Neural progenitor cell (in vitro differentiated cells): ENCODE measurements around the gene TEK. TPM values are rescaled to one million over a fixed set of nuclear protein-coding genes. Genes with fewer than 3 reads are reported as not detected.
A peak's percentile ranks its signal among the peaks of the same experiment; 100 is the strongest.

Experiments
- DNase-seq: peaks from one replicate; pipeline ENCODE4 v3.0.0-alpha.2; 2016; ENCODE audit warnings: low spot score
- H2AFZ ChIP-seq: fragments of 200-600 bp; sonication (generic); replicated peaks from 2 replicates; pipeline ENCODE4 v1.6.1; 2016; ENCODE audit warnings: antibody characterized with exemption
- H3F3A ChIP-seq: fragments of 200-600 bp; sonication (generic); 2 replicates; pipeline ENCODE4 v1.6.1; 2016; ENCODE audit warnings: antibody characterized with exemption, low read depth
- H3K27ac ChIP-seq: fragments of 200-600 bp; sonication (generic); 2 replicates; pipeline ENCODE4 v1.5.1; 2016; ENCODE audit warnings: mild to moderate bottlenecking
- H3K27me3 ChIP-seq: fragments of 200-600 bp; sonication (generic); 2 replicates; pipeline ENCODE4 v1.6.1; 2016; ENCODE audit warnings: mild to moderate bottlenecking, moderate library complexity
- H3K36me3 ChIP-seq: fragments of 200-600 bp; sonication (generic); 2 replicates; pipeline ENCODE4 v1.5.1; 2016
- H3K4me1 ChIP-seq: fragments of 200-600 bp; sonication (generic); 2 replicates; pipeline ENCODE4 v1.6.1; 2016; ENCODE audit warnings: mixed run types
- H3K4me2 ChIP-seq: fragments of 200-600 bp; sonication (generic); 2 replicates; pipeline ENCODE4 v1.6.1; 2016
- H3K4me3 ChIP-seq: fragments of 200-600 bp; sonication (generic); 2 replicates; pipeline ENCODE4 v1.5.1; 2016
- H3K79me2 ChIP-seq: fragments of 200-600 bp; sonication (generic); 2 replicates; pipeline ENCODE4 v1.6.1; 2016; ENCODE audit warnings: low read depth
- H3K9ac ChIP-seq: fragments of 200-600 bp; sonication (generic); 2 replicates; pipeline ENCODE4 v1.6.1; 2016
- H3K9me3 ChIP-seq: fragments of 200-600 bp; sonication (generic); 2 replicates; pipeline ENCODE4 v1.5.1; 2016; ENCODE audit warnings: low read depth
- H4K20me1 ChIP-seq: fragments of 200-600 bp; sonication (generic); 2 replicates; pipeline ENCODE4 v1.6.1; 2016; ENCODE audit warnings: low read depth
- H3K27ac Mint-ChIP-seq: 3 replicates; pipeline ENCODE4 v1.8.0; 2021; ENCODE audit warnings: mixed read lengths
- H3K27me3 Mint-ChIP-seq: 2 replicates; pipeline ENCODE4 v1.8.0; 2022; ENCODE audit warnings: low read depth, mild to moderate bottlenecking, inconsistent platforms, moderate library complexity, mixed read lengths; ENCODE audit not compliant: insufficient read depth
- H3K36me3 Mint-ChIP-seq: 3 replicates; pipeline ENCODE4 v1.8.0; 2021; ENCODE audit warnings: mixed read lengths
- H3K4me1 Mint-ChIP-seq: 3 replicates; pipeline ENCODE4 v1.8.0; 2021; ENCODE audit warnings: mixed read lengths
- H3K4me3 Mint-ChIP-seq: 3 replicates; pipeline ENCODE4 v1.8.0; 2021; ENCODE audit warnings: mild to moderate bottlenecking, moderate library complexity, mixed read lengths
- H3K9me3 Mint-ChIP-seq: 3 replicates; pipeline ENCODE4 v1.8.0; 2020; ENCODE audit warnings: mixed read lengths
- EZH2 ChIP-seq: fragments of 200-600 bp; sonication (generic); IDR thresholded peaks from 2 replicates; pipeline ENCODE4 v1.6.1; 2017; ENCODE audit warnings: antibody characterized with exemption, mild to moderate bottlenecking, moderate library complexity
- EZH2phosphoT487 ChIP-seq: fragments of 200-600 bp; sonication (generic); IDR thresholded peaks from 2 replicates; pipeline ENCODE4 v1.6.1; 2017; ENCODE audit warnings: antibody characterized with exemption
- total RNA-seq: library from RNA; depleted of rRNA; stranded (reverse); fragments of >200 nt; gene quantifications from 2 replicates; pipeline ENCODE4 v1.2.3, GENCODE V29; 2015; ENCODE audit warnings: low replicate concordance
- TF ChIP-seq, protein P1 (sequence below): fragments of 200-600 bp; sonication (generic); IDR thresholded peaks from 2 replicates; pipeline ENCODE4 v1.5.1; 2017; ENCODE audit warnings: antibody characterized with exemption, mild to moderate bottlenecking

The TEK gene
- total RNA-seq, 1 donor from 2014 or later, result 12.3 TPM

DNA sequence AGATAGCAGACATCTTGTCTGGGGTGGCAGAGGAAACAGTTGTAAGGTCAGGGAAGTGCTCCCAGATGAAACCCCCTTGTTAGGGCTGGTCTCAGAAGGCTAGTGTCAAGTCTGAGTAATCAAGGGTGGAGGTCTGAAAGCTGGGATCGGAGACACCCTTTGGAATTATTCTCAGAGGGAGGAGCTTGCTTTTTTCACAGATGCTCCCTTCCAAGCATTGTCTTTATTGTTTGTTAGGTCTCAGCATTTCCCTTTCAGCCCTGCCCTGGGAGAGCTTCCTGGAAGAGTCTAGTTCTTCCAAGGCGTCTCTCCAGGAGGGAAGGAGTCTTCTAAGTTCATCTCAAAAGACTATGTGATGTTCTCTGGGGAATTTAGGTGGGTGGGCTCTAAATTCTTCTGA lies 3.2 kb downstream of the TEK start:
- peaks cover 6% of the 10 kb centered on the region for H3K4me1 Mint-ChIP-seq

DNA sequence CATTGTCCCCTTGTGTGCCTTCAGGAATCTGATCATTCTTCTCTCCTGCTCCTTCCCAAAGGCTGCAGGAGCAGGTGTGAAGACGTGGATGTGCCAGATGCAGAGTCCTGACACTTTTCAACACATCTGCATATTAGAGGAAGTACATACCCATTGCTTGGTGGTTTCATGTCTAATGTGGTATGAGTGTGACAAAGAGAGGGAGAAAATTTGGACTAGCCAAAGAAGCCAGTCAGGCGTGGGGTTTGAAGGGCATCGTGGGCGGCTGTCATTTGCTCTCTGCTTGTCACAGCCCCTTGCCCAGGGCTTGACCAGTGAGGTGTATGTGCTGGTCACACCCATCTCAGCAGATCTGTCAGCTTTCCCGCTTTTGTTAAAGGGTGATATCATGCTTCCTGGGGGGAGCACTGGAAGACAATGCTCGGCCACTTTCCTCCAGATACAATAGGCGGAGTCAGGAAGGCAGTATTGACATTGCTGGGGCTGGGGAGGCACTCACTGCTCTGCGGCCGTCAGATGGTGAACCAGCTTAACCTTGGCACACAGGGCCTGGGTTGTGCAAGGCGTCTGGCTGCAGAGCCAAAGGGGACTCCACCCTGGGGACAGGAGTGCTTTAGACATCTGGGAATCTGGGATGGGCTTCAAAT lies 8.6 kb downstream of the TEK start:
- peaks cover 2% of the 10 kb centered on the region for H3K27me3 Mint-ChIP-seq
- Histone ChIP-seq H3K27me3 (no peaks in the 10 kb centered on the region), H3K36me3 (no peaks in the 10 kb centered on the region), H3K4me1 (peaks cover 5% of the 10 kb centered on the region), H3K9ac (no peak overlapping the region), H3K4me2 (no peak overlapping the region), H3K9me3 (no peaks in the 10 kb centered on the region), H4K20me1 (no peaks in the 10 kb centered on the region), H3K79me2 (no peaks in the 10 kb centered on the region), H3F3A (no peaks in the 10 kb centered on the region), H3K4me3 (no peak overlapping the region), H3K27ac (no peak overlapping the region), H2AFZ (no peak overlapping the region)
- DNase-seq, result no peak
- H3K4me3 Mint-ChIP-seq, result no peak overlapping the region
- no peaks in the 10 kb centered on the region for H3K36me3 Mint-ChIP-seq
- peaks cover 2% of the 10 kb centered on the region for H3K9me3 Mint-ChIP-seq
- peak overlapping the region; percentile 35 for H3K27ac Mint-ChIP-seq
- TF ChIP-seq EZH2 (no peak), EZH2phosphoT487 (no peak)
- TF ChIP-seq, protein P1, sequence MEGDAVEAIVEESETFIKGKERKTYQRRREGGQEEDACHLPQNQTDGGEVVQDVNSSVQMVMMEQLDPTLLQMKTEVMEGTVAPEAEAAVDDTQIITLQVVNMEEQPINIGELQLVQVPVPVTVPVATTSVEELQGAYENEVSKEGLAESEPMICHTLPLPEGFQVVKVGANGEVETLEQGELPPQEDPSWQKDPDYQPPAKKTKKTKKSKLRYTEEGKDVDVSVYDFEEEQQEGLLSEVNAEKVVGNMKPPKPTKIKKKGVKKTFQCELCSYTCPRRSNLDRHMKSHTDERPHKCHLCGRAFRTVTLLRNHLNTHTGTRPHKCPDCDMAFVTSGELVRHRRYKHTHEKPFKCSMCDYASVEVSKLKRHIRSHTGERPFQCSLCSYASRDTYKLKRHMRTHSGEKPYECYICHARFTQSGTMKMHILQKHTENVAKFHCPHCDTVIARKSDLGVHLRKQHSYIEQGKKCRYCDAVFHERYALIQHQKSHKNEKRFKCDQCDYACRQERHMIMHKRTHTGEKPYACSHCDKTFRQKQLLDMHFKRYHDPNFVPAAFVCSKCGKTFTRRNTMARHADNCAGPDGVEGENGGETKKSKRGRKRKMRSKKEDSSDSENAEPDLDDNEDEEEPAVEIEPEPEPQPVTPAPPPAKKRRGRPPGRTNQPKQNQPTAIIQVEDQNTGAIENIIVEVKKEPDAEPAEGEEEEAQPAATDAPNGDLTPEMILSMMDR, result no peak
- peaks cover 2% of the 10 kb centered on the region for H3K4me1 Mint-ChIP-seq

More for the DNA sequence above, 3.2 kb downstream of the TEK start:
- Histone ChIP-seq H3K9me3 (no peaks in the 10 kb centered on the region), H3K4me3 (no peak overlapping the region), H2AFZ (no peak overlapping the region), H3F3A (no peaks in the 10 kb centered on the region), H3K36me3 (no peaks in the 10 kb centered on the region), H3K27ac (no peak overlapping the region), H3K4me2 (no peak overlapping the region), H3K27me3 (no peaks in the 10 kb centered on the region), H3K4me1 (peaks cover 13% of the 10 kb centered on the region), H3K9ac (no peak overlapping the region), H3K79me2 (peaks cover 4% of the 10 kb centered on the region), H4K20me1 (no peaks in the 10 kb centered on the region)
- no peaks in the 10 kb centered on the region for H3K36me3 Mint-ChIP-seq
- no peak overlapping the region for H3K4me3 Mint-ChIP-seq
- no peak for DNase-seq
- TF ChIP-seq EZH2 (no peak), EZH2phosphoT487 (no peak)
- TF ChIP-seq, protein P1, result no peak
- peaks cover 2% of the 10 kb centered on the region for H3K9me3 Mint-ChIP-seq
- no peak overlapping the region for H3K27ac Mint-ChIP-seq
- peaks cover 2% of the 10 kb centered on the region for H3K27me3 Mint-ChIP-seq

DNA sequence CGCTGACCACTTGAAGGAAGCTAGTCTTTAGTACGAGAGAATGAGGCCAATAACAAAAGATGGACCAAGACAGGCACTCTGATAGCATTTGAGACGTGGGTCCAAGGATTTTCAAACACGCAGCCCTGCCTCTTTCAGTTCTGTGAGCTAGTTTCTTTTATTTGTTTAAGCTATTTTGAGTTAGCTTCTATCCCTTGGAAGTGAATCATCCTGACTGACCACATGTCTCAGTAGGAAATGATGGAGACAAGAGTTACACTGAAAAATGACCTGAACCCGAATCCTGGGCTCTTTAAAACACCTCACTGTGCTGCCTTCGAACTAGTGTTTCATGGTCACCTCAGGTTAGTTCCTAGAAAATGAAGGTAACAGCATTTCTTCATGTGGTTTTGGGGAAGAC lies 9.9 kb downstream of the TEK start:
- H3K36me3 ChIP-seq, result no peaks in the 10 kb centered on the region
- Mint-ChIP-seq H3K36me3 (no peaks in the 10 kb centered on the region), H3K27me3 (peaks cover 4% of the 10 kb centered on the region), H3K4me1 (peaks cover 2% of the 10 kb centered on the region), H3K27ac (no peak overlapping the region), H3K4me3 (no peak overlapping the region), H3K9me3 (peaks cover 2% of the 10 kb centered on the region)
- H3K4me3 ChIP-seq, result no peak overlapping the region
- DNase-seq, result no peak
- no peaks in the 10 kb centered on the region for H3F3A ChIP-seq
- H3K4me1 ChIP-seq, result peaks cover 5% of the 10 kb centered on the region
- no peak overlapping the region for H3K27ac ChIP-seq
- no peak overlapping the region for H3K9ac ChIP-seq
- no peak for TF ChIP-seq EZH2phosphoT487
- TF ChIP-seq, protein P1, result no peak
- no peak for TF ChIP-seq EZH2
- no peaks in the 10 kb centered on the region for H4K20me1 ChIP-seq
- H3K9me3 ChIP-seq, result no peaks in the 10 kb centered on the region
- H3K79me2 ChIP-seq, result no peaks in the 10 kb centered on the region
- no peak overlapping the region for H2AFZ ChIP-seq
- H3K27me3 ChIP-seq, result no peaks in the 10 kb centered on the region
- H3K4me2 ChIP-seq, result no peak overlapping the region
